GM20000 (cell line): ENCODE results near the gene POU3F3.

Source experiments
- DNase-seq: peaks from one replicate; pipeline ENCODE4 v3.0.0; 2012; ENCODE audit warnings: low spot score
- CTCF ChIP-seq: IDR thresholded peaks from 2 replicates; pipeline ENCODE4 v1.5.1; 2012; ENCODE audit warnings: mild to moderate bottlenecking, control low read depth; ENCODE audit errors: extremely low read depth, missing control alignments

Gene POU3F3

GRCh38 chr2:104891145-104891544 is 37.2 kb downstream of the POU3F3 start:
- no peak for TF ChIP-seq CTCF
- no peak for DNase-seq

DNA sequence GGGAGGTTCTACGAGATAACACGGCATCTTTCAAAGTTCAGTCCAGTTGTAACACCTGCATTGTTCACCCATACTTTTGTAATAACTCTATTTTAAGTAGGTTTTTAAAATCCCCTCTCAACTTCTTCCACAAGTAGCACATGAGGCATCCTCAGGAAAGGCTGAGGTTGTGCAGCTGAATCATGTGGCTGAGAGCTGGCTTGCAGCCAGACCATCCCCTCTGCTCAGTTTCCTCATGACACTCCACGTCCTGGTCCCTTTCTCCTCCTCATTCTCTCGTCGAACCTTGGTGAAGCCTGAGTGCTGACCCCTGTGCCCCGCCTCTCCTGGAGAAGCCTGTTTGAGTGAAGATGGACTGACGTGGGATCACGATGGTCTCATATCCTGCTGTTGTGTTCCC is 42.5 kb downstream of the POU3F3 start:
- no peak for TF ChIP-seq CTCF

GRCh38 chr2:104897515-104898184 is 43.7 kb downstream of the POU3F3 start:
- no peak for TF ChIP-seq CTCF
- no peak for DNase-seq

More for the DNA sequence above, 42.5 kb downstream of the POU3F3 start:
- DNase-seq, result no peak

DNA sequence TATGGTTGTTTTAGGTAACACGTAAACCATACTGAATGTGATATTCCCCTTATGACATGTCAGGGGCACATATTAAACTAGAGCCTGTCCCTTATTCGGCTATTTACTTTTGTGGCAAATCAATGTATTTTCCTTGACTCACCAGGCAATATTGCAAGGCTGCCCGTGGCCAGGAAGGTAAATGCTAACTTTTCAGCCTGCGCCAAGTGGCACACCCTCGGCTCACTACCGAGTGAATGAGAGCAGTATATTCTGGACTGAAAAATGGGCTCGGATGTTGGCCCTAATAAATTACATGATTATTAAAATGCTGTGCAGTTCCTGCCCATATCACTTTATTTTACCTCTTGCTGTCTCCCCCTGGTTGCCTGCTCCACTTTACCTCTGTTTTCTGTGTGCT is 46.7 kb downstream of the POU3F3 start:
- no peak for TF ChIP-seq CTCF
- DNase-seq, result no peak

GRCh38 chr2:104901037-104901881 is 47.3 kb downstream of the POU3F3 start:
- TF ChIP-seq CTCF, result no peak
- DNase-seq, result no peak

DNA sequence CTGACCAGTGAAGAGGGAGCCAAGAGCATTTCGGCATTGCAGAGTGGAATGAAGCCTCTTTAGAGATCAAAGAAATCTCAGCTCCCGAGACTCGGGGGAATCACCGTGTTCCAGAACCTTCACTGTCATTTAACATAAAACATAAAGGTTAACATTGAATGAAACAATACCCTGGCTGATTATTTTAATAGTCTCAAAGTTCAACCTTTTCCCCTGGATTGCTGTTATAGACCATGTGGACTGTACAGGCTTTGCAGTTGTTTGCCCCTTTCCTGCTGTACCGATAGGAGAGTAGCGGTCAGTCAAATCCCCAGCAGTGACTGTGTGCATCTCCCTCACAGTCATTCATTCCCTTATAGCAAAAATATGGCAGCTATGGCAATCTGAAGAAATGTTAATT is 48.4 kb downstream of the POU3F3 start:
- no peak for TF ChIP-seq CTCF
- no peak for DNase-seq
